ENCODE data around the gene THADA.
"Not testable (repeated sequence)": the region's sequence is repeated elsewhere in the genome, so short reads cannot be mapped to it uniquely, and the experiment has no call there.

Gene THADA

DNA sequence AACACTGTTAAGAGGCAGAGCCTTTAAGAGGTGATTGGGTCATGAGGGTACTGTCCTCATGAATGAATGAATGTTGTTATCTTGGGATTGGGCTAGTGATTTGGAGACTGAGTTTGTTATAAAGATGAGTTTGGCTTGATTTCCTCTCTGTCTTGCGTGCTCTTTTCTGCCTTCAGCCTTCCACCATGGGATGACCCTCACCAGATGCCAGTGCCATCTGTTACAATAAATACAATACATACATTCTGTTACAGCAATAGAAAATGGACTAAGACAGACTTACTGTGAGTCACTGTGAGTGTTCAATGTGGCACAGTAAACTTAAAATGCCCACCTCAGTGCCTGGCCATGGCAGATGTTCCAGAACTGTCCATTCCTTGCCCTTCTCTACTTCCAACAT lies 274.4 kb downstream of the THADA start:
- DNase-seq, result no peak

GRCh38 chr2:43319541-43319940 lies 276.3 kb downstream of the THADA start:
- no peak for DNase-seq

DNA sequence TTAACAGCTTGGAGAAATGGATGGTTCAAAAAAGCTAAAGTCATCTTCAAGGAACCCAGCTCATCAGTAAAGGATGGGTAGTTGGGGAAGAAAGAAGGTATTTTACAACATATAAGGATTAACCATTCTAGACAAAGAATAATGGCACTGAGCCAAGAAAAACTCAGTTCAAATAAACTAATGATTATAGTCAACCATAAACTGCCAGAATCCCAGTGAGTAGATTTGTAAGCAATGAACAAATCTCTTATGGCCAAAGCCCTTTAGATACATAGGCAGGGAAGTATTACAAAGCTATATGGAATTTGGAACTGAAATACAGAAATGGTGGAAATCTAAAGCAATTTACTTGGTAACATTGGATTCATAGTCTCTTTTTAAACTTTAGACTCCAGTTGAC lies 277.0 kb downstream of the THADA start:
- DNase-seq, result no peak

- no peak for DNase-seq
Measured at GRCh38 chr2:43317680-43318079, 278.2 kb downstream of the THADA start.

DNA sequence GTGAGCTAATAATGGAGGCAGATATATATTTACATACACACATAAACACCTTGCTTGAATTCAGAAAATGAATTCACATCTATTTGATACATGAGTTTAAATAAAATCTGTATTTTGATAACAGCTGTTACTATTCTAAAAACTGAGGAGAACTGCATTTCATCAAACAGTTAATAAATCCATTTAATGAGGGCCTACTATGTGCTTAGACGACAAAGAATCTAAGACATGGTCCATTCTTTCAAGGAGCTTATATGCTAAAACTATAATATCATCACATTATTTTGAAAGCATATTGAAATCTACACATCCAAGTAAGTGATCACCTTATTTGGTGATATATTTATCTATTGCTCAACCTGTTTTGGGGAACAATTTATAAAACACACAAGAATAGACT lies 278.6 kb downstream of the THADA start:
- no peak for DNase-seq

DNA sequence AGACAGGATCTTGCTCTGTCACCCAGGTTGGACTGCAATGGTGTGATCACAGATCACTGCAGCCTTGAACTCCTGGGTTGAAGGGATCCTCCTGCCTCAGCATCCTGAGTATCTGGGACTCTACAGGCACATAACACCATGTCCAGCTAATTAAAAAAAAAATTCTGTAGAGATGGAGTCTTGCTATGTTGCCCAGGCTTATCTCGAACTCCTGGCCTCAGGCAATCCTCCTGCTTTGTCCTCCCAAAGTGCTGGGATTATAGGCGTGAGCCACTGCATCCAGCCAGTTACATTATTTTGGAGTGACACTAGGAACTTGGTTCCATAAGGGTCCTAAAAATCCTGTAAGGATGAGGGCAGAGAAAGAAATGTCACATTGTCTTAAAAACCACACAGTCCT lies 280.4 kb downstream of the THADA start:
- DNase-seq, result no peak

GRCh38 chr2:43314299-43314927 lies 281.4 kb downstream of the THADA start:
- no peak for DNase-seq

DNA sequence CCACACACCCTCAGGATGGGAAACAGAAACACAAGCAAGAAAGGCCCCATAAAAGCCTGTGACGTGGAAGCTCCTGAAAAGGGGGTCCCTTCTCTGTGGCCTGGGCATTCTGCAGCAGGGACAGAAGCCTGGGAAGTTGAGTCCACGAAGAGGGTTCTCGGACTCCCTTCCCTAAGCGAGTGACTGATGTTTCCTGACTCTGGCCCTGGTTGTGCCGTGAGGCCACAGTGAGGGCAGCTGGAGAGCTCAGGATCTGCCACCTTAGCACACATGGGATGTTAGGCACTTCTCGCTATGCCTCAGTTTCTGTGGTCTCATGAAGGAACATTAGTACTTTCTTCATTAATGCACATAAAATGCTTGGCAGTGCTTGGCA lies 282.2 kb downstream of the THADA start:
- no peak for DNase-seq

DNA sequence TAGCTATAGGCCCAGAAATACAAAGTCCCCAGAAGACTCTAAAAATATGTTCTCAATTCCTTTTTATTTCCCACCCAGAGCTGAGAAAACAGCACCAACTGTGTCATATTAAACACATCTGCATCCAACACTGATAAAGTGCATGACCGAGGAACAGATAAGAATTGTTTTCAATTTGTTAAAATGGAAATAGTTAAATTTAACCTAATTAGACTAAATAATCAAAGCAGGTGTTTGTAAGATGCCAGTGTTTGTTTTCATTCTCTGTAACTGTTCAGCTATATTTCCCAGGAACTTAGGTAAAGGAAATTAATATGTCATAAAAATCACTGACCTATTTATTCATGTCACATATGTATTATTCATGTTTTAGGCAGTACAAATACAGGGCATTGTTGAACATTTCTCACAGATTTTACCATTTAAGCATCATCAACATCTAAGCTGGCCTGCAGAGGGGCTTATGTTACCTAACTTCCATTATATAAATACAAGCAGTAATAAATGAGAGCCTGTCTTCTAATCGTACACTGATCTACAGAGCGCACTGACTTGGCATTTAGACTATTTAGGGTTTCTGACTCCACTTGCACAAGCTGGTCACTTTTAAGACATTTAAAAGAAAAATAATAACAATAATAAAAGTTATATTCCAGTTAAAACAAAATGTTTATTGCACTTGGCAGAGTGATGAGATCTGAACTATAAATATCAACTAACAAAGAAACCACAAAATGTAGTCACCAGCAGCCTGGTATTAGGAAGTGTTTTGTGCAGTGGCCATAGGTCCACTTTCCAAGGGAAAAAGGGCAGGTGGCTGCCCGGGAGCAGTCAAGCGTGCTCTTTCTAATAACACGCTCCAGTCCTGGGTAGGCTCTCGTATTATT lies 282.8 kb downstream of the THADA start:
- peak; percentile 32 for DNase-seq

DNA sequence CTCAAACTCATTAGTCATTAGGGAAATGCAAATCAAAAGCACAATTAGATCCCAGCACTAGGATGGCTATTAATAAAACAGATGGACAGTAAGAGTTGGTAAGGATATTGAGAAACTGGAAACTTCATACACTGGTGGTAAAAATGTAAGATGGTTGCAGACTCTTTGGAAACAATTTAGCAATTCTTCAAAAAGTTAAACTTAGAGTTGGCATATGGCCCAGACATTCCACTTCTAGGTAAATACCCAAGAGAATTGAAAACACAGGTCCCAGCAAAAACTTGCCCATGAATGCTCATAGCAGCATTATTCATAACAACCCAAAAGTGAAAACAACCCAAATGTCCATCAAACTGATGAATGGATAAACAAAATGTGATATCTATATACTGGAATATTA lies 284.6 kb downstream of the THADA start:
- no peak for DNase-seq

GRCh38 chr2:43309935-43310334 lies 285.9 kb downstream of the THADA start:
- no peak for DNase-seq

DNA sequence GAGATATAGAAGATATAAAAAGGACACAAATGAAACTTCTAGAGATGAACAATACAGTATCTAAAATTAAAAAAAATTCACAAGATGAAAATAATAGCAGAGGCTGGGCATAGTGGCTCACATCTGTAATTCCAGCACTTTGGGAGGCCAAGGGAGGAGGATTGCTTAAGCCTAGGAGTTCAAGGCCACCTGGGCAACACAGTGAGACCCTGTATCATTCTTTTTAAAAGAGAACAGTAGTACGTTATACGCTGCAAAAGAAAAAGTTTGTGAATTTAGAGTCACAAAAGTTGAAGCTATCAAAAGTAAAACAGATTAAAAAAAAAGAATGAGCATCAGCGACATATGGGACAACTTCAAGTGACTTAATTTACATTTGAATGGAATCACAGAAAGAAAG lies 287.9 kb downstream of the THADA start:
- no peak for DNase-seq

DNA sequence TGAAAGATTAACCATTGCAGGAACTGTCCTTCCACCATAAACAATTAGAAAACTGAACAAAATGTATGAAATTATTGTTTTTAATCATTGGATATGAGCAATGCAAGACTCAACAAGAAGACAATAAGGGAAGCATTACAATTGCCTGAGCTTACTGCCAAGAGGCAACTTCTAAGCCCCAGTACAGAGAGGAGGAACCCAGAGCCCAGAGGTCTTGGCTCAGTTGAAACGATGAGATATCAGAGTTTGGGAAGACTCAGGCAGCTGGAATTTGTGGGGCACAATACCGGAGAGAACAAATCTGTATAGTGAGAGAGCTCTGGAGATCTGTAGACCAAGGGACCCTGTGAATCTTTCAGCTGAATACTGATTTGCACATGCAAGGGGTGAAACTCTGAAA lies 288.8 kb downstream of the THADA start:
- no peak for DNase-seq

GRCh38 chr2:43306197-43306596 lies 289.6 kb downstream of the THADA start:
- DNase-seq, result no peak

DNA sequence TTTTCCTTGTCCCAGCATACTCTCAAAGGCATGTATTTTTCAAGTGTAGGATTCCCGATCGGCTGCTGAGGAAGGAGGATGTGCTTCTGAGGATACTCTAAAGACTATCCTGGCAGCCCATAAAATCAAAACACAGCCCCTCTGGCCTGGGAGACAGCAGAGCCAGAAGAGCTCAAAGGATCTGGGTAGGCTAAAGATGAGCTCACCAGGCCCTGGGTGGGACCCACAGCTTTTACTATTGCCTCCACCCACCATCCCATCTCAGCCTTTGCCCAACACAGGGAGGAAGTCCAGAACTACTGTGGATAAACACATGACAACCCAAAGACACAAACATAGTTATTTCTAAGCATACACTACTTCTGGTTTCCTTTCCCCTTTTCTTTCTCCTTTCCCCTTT lies 290.3 kb downstream of the THADA start:
- DNase-seq, result no peak

GRCh38 chr2:43305012-43305411 lies 290.8 kb downstream of the THADA start:
- DNase-seq, result no peak

DNA sequence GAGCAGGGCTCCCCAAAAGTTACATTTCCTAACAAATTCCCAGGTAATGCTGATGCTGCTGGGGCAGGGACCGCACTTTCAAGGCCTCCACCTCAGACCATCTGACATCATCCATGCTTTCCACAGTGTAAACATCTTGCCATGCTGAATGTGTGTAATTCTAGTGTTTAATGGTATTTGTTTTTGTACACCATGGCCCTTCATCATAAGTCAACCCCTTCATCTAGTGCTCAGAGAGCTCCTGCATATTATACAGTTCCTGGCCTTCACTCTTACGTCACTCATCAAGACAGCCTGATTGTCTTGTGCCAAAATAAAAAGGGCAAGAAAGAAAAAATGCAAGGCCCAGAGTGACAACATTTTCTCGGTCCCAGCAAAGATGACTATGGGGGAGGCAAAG lies 291.9 kb downstream of the THADA start:
- peak; percentile 34 for DNase-seq

- DNase-seq, result no peak
Measured at GRCh38 chr2:43302961-43303494, 292.8 kb downstream of the THADA start.

DNA sequence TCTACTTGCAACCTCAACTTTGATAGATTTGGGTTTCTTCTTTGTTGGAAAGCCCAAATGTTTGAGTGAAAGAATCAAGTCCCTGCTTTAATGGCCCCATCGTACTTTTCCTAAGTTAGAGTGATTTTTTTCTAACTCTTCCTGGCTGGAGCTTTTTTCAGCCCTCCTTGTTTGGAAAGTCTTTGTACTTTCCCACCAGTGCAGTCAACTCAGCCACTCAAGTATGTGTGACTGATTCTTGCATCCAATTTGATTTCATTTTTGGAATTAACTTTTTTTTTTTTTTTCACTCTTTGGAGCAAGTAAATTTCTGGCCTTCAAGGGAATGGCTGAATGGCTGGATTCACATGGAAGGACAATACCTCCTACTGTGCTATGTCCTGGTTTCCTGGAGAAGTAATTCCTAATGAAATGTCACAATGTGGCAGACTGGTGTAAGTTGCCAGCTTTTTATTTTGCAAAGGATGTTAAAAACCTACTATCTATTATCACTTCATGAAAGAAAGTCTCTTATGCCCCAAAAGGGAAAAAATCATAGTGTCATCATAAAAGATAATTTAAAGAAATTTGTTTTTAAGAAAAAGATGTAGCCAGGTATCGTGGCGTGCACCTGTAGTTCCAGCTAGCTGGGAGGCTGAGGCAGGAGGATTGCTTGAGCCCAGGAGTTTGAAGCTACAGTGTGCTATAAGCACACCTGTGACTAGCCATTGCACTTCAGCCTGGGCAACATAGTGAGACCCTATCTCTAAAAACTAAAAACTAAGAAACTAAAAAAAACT lies 293.5 kb downstream of the THADA start:
- DNase-seq, result no peak

DNA sequence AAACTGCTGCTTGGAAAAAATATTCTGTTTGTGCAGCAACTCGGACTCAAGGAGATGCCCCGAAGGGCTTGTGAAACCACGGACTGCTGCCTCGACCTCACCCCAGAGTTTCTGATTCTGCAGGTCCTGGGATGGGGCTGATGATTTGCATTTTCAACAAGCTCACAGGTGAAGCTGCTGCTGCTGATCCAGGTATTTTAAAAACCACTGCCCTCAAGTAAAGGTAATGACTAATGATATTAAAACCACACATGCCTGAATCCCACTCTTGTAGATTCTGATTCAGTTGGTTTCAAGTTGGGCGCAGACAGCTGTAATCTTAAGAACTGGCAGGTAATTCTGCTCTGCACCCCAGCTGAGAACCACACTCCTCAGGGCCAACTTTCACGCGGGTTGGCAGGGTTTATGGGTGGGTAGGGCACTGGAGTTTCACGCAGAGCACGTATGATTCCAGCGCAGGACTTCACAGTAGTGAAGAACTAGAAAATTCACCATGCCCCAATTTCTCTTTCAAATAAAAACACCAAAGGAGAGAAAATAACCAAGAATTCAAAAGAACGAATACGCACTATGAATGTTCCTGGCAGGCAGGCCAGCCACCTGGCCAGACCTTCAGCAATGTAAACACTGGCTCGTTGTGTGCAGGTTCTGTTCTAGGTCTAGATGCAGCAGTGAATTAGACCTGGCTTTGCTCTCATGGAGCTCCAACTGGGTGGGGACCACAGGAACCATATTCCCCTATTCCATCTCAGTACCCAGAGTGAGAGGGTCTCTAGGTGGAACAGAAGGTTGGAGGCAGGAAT lies 294.9 kb downstream of the THADA start:
- DNase-seq, result peak; percentile 35

DNA sequence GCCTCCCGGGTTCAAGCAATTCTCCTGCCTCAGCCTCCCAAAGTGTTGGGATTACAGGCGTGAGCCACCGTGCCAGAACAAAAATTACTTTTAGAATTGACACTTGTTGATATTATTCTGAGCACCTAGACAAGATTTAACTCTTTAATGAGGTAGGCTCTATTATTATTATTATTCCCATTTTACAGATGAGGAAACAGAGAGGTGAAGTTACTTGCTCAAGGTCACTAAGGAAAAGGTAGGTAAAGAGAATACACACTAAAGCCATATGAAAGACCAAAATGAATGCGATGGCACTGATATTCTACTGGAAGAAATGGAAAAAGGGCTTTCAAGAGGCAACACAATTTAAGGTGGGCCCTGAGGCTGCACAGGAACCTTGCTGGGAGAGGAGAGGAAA lies 295.6 kb downstream of the THADA start:
- no peak for DNase-seq

DNA sequence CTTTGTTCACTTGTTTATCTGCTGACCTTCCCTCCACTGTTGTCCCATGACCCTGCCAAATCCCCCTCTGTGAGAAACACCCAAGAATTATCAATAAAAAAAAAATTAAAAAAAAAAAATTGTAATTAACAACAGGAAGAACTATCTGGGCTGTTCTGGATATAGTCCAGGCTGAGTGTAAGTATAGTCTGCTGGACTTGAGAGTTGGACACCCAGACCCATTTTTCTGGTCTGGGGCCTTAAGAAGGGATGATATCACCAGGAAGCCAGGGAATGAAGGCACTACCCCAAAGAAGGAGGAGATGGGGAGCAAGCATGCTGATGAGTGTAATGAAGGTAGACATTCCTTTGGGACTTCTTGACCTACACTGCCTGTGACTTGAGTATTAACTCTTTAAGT lies 297.3 kb downstream of the THADA start:
- DNase-seq, result no peak

- not testable (repeated sequence) for DNase-seq
Measured at GRCh38 chr2:43297740-43298139, 298.1 kb downstream of the THADA start.

Measured in NCI-H774 (cell line).